GM18520 (cell line): ENCODE results near the gene RNF26.

Experiments
- ATAC-seq: cut with Tn5 transposase; IDR thresholded peaks from one replicate; pipeline ENCODE4 v1.9.1; 2021; ENCODE audit not compliant: unreplicated experiment

RNF26 gene

DNA sequence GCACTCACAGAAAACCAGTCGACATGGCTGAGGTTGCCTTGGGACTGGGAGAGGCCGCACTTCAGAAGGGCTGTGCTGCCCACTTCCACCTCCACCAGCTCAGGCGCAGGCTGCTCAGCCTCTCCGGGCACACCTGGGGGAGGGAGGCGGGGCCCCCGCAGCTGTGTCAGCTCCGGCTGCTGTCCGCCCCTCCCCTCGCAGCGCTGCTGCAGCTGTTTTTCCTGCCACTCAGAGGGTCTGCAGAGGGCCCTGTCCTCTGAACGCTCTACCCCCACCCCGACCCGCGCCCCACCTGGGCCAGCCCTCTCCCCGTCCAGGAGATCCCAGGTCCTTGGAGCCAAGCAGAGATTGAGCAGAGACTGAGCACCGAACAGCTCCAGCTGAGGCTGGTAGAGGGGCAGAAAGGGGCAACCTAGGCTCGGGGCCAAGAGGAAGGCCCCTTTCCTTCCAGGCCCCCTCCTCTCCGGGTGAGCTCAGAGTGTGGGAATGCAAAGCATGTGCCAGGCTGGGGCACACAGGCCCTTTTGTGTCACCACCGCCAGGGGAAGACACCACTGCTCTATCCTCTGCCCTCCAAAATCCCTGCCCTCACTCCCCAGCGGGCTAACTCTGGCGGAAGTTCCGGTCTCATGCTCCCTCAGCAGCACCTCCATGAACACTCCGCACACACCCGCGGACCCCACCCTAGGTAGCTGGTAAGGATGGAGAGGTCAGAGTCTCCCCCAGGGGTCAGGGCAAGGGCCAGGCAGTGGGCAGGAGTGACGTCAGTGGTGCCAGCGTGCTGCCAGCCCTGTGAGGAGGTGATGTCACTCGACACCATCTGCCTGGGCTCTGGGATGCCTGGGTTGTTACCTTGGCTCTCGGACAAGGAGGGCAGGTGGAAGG, 19.0 kb upstream of the RNF26 start:
- no peak for ATAC-seq

DNA sequence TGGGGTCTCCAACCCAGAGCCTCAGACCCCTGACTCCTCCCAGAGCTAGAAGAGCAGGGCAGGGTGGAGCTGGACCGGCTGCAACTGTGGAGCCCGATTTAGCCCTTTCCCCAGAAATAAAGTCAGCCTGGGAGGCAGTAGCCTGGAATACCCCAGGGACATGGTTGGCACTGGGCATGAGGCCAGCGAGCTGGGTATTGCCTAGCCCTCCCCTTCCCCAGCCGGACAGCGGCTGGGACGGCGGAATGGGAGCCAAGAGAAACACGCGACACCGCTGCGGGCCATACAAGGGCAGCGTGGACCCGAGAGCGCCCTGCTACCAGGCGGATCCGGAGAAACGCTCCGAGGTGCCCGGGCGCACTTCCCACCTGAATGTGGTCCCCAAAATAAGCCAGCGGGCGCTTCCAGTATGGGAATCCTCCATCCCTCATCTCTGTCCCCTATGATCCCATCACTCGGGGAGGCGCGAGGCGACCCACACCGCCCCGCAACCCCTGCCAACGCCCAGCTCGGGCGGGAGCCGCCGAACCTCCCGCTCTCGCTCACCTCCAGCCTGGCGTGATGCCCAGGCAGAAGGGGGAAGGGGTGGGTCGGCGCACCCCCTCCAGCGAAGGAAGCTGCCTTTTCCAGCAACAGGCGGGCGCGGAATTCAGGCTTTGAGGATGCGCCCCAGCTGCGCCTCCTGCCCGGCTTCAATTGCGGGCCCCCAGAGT, 18.2 kb upstream of the RNF26 start:
- ATAC-seq = no peak

DNA sequence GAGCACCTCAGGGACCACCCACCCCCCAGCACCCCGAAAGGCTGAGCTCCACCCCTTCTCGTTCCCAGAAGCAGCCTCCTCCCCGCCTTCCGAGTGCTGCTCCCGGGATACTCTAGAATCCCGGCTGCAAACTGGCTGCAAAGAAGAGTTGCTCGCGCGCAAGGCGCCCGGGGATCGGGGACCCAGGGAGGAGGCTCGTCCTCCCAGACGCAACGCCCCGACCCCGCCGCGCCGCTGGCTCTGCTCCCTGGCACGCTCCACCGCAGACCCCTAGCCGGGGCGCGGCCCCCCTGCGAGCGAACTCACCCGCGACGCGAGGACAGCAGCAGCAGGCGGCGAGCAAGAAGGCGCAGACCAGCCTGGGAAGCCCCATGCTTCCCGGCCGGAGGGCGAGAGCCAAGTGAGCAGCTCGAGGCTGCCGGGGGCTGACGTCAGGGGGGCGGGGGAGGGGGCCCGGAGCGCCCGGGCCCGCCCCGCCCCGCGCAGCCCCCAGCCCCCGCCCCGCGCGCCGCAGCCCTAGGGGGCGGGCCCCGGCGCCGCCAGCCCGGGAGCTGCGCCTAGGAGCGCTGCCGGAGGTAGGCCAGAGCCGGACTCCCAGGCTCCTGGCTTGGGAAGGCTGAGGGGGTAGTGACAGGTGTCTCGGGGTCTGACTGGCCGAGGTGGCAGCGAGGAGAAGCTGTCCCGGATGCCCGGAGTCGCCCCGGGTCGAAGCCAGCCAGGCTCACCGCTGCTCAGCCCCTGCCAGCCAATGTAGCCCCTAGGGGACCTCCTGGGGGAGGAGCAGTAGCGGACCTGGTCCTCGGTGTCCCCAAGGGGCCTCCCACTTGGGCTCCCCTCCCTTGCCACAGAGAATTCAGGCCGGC, 17.4 kb upstream of the RNF26 start, which contains the start of gene MCAM:
MCAM (minus strand) TSS at position 402 of the 863 bp plus-strand sequence; CDS start at position 373, 29 bp downstream.
- no peak for ATAC-seq

DNA sequence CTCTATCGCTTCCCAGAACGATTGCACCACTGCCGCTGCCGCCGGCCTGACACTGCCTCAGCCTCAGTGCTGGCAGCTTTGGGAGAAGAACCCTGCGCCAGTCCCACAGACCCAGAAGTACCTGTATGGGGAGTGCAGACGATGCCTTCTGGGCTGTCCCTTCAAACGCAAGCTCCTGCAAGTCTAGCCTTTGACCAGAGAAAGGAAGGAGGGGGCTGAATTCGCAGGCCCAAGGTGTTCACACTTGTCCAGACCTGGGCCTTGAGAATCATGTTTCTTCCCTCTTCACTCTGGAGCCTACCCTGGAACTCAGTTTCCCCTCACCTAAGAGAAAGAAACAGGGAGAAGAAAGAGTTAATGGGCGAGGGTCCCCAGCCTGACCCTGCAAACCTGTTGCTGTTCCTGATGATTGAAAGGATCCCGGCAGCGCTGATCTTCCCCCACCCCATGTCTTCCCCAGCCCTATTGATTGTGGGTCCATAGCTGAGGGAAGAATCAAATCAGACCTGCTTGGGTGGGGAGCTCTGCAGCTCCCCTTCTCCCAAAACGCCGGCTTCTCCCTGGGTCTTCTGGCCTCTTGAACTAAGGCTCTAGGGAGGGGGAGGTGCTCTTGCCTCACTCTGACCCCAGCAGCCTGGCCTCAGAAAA, 16.6 kb upstream of the RNF26 start:
- no peak for ATAC-seq

DNA sequence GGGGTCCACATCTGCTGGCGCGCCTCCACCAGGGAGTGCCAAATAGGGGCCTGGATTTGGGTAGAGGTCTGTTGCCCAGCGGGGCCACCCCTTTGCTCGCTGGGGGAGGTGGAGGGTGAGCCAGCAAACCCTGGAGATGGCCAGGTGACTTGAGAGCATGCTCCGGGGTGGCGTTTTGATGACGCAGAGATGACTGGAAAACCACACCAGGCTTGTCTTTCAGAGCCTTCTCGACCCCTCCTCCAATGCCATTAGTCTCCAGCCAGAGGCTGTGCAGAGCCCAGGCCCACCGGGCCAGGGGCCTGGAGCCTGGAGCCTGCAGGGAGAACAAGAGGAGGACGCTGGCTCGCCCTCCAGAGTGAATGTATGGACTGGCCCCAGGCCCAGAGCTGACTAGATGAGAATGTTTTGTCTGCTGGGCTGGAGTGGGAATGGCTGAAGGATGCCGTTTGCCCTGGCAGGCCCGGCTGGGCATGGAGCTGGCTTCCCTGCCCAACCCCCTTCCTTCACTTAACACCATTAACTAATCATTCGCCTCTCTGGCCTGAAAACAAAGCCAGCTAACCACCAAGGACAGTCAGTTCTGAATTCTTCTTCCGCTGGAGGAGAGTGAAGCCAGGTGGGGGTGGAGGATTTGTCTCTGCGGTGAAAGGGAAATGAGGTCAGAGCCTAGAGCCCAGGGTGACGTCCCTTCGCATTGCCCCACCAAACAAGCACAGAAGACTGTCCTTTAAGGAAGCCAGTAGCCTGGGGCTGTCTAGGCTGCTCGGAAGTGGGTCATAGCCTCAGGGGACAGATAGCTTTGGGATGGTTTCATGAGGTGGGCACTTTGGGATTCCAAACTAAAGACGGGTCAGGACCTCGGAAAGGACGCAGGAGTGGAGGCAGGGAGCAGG, 15.8 kb upstream of the RNF26 start:
- no peak for ATAC-seq

DNA sequence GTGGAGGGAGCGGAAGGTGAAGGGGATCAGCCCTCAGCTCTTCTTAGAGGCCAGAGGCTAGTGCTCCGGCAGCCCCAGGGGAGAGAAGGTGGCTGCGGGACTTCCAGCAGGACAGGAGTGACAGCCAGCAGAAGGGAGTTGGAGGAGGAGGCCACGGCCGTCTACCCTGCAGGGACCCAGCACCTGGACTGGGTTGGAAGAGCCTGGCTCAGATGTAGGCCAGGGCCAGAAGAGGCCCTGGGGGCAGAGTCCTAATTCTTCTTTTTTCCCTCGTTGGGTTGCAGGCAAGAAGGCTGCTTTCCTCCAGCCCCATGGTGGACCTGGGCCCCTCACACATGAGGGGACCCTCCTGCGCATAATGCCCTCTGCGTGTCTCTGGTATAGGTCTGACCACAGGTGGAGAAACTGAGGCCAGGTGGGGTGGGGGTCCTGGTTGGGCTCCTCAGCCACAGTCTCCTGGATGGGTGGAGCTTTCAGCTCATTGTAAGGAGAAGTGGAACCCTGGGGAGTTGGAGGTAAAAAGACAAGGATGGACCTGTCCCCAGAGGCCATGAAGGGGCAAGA, 15.1 kb upstream of the RNF26 start:
- ATAC-seq = no peak

DNA sequence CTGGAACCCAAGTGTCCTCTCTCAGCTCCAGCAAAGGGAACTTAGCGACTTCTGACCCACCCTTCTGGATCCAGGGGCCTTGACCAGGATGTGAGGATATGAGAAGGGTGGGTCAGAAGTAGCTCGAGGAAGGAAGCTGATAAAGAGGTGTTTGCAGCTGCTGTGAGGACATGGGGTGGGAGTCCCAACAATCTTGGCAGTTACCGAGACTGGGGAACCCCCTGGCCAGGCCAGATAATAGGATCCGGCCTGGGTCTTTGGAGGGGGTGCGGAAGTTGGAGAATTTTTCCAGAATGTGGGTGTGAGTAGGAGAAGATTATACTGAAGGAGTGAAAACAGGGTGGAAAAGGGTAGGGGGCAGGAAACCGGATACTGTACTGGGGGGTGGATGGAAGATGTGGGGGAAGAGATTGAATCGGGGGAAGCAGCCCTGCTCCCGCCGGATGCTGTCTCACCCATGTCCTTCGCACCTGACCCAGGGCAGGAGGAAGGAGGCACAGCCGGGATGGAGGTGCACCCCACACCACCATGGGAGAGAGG, 14.6 kb upstream of the RNF26 start:
- no peak for ATAC-seq

DNA sequence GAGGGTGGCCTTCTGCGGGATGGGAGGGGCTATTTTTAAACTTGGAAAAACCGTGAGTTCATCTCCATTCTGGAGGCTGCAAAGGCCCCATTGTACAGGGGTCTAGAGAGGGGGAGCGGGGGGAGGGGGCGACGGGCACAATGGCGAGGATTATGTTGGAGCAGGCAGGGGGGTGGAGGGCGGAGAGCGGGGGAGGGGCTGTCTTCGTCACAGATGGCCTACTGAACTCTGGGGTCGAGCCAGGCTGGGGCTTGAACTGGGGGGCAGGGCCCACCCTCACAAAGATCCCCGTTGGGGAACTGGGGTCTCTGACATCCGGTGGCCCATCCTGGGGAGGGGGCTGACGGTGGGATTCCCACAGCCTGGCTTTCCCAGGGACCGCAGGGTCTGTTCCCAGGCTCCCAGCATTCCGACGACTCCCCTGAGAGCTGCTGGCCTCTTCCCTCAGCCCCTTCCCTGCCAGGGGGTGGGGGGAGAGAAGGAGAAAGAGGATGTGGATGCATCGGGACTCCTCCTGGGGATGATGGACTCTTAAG, 14.0 kb upstream of the RNF26 start:
- no peak for ATAC-seq

DNA sequence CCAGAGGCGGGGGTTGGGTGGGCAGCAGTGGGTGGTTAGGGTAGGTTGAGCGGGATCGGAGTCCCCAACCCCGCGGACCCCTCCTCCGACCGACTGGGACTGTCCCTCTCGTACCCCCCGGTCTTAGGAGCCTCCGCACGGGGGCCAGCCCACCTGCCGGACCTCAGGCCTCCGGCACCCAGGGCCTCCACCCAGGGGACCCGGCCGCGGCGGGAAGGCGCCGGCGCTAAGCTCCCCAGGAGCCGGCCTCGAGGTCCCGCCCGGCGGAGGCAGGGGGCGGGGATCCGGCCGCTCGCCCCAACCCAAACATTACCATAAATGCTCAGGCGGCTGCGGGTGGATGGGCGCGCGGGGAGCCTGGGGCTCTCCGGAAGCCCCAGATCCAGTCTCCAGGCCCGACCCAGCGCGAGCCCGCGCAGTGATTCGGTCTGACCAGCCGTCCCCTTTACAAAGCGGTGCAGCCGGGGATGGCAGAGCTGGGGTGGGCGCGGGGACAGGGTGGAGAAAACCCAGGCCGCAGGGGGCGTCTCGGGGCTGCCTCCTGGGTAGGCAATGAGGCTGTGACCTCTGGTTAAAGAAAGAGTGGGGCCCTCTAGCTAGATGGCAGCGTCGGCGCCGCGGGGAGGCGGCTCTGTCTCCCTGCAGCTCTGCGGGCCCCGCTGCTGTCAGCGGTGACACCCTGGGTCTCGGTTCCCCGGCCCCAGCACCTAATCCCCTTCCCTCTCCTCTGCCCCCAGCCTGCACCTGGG, 13.4 kb upstream of the RNF26 start:
- no peak for ATAC-seq

DNA sequence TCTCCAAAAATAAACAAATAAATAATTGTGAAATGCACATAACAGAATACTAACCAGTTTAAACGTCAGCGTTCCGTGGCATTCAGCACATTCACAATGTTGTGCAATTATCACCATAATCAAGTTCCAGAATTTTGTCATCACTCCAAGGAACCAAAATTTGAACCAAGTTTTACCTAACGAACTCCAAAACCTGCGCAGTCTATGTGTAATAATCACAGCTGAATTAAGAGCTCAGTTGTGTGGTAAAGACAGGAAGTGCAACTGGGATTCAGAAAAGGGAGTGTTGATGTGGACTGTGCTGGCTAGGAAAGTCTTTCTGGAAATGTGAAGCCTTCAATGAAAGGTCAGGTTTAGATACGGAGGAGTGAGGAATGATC, 12.0 kb upstream of the RNF26 start:
- no peak for ATAC-seq

DNA sequence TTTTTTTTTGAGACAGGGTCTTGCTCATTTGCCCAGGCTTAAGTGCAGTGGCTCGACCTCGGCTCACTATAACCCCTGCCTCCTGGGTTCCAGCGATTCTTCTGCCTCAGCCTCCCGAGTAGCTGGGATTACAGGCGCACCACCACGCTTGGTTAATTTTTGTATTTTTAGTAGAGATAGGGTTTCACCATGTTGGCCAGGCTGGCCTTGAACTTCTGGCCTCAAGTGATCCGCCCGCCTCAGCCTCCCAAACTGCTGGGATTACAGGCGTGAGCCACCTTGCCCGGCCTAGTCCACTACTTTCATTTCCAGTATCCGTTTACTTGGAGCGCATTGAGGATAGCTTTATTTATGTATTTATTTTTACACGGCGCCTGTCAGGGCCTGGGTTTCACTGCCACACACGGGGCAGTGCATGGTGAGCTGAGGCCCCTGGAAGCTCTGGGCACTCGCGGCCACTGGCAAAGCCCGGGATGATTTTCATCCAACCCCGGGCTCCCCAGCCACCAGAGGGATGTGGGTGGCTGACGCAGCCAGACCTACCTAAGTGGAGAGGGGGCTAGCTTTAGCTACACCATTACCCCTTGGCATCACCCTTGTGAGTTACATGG, 11.3 kb upstream of the RNF26 start:
- no peak for ATAC-seq

DNA sequence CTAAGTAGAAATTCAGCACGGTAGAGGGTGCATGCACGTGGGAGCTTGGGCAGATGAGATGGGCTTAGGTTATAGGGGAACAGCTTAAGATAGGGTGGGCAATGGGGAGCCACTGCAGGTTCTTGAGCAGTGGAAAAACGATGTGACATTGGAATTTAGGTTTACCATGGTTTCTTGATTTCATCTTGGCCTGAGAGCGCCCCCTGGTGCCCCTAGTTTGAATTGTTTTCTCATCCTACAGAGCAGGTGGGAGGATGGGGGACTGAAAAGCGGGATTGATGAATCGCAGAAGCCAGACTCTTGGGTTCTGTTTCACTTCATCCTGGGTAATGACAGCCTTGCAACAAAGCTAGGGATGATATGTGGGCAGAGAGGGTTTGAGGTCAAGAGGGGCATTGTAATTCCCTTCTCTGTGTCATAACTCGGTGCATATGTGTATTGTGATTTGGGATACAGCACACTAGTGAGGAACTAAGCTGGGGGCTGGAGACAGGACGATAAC, 10.7 kb upstream of the RNF26 start:
- no peak for ATAC-seq

DNA sequence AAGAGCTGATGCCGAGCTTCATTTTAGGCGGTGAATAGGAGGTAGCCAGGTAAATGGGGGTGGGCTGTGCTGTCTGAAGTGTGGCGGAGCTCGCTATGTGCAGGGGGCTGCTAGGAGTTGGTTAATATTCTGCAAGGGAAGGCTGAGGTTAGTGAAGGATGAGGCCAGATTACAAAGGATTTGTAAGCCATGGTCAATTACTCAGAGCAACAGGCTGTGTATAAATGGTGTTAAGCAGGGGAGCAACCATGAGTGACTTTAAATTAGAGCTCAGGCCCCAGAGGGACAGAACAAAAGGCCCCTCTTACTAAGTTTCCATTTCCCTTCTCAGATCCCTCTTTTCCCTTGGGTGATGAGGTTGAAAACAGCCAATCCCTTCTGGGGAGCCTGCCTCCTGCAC, 10.1 kb upstream of the RNF26 start:
- no peak for ATAC-seq

DNA sequence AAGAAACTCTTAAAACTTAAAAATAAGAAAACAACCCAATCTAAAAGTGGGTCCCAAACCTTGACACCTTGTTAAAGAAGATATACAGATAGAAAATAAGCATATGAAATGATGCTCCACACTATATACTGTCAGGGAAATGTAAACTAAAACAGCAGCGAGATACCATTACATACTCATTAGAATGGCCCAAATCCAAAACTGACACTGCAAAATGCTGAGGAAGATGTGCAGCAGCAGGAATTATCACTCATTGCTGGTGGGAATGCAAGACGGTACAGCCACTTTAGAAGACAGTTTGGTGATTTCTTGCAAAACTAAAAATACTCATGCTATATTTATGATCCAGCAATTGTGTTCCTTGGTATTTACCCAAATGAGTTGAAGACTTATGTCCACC, 5.0 kb upstream of the RNF26 start:
- no peak for ATAC-seq

DNA sequence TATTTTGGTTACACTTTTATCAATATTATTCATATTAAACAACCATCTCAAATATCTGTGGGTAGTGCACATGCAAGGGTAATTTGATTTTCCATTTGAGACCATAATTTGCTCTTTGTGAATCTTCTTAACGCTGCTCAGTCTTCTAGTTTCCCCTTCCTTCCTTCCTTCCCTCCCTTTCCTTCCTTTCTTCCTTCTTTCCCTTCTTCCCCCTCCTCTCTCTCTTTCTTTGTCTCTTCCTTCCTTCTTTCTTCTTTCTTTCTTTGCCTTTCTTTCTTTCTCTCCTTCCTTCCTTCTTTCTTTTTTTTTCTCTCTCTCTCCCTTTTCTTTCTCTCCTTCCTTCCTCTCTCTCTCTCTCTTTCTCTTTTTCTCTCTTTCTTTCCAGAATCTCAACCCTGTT, 4.1 kb upstream of the RNF26 start:
- ATAC-seq = no peak

DNA sequence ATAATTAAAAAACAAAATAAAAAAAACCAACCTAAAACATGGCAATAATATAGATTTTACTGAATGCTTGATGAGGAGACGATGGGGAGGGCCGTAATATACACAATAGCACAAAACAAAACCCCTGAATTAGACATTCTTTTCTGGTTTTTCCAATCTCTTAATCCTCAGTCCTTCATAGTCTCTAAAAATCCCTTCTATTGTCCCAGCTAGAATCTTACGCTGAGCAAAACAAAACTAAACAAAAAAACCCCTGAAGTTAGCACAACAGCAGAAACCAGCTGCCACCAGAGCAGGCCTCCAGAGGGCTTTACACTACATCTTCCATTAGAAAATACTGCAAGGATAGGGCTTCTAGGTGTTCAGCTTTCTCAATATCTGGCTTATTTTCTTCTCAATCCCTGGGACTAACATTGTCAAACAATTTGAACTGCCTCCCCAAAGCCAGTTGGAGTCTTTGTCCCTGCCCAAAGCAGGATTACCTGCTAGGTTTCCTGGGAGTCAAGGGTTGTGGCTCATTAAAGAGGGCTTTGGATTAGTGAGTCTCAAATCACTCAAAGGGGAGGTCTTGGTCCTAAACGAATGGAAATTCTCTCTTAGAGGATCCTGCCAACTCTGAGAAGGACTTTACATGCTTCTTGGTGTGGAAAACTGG, 2.1 kb upstream of the RNF26 start:
- no peak for ATAC-seq

DNA sequence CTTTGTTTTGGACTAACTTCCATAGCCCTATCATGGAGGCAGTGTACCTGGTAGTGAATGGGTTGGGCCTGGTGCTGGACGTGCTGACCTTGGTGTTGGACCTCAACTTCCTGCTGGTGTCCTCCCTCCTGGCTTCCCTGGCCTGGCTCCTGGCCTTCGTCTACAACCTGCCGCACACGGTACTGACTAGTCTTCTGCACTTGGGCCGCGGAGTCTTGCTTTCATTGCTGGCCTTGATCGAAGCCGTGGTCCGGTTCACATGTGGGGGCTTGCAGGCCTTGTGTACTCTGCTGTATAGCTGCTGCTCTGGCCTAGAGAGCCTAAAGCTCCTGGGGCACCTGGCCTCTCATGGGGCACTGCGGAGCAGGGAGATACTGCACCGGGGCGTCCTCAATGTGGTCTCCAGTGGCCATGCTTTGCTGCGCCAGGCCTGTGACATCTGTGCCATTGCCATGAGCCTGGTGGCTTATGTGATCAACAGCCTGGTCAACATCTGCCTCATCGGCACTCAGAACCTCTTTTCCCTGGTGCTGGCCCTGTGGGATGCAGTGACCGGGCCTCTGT, 846 bp downstream of the RNF26 start:
- ATAC-seq = no peak
